Suprapubic skin (tissue), 4 donors: Measurements from ENCODE around the gene SCCPDH. TPM values are rescaled to one million over a fixed set of nuclear protein-coding genes. Genes with fewer than 3 reads are reported as not detected.
A peak's percentile ranks its signal among the peaks of the same experiment; 100 is the strongest.

Source experiments
- DNase-seq, 2 donors: peaks; one replicate each; pipeline ENCODE4 v3.0.0-alpha.2; 2019; ENCODE audit warnings: low spot score in 2 of 2
- H3K27ac ChIP-seq: fragments of 200-600 bp; sonication (generic); one replicate; pipeline ENCODE4 v1.5.1; 2019
- H3K27me3 ChIP-seq: fragments of 200-600 bp; sonication (generic); one replicate; pipeline ENCODE4 v1.5.1; 2019
- H3K36me3 ChIP-seq: fragments of 200-600 bp; sonication (generic); one replicate; pipeline ENCODE4 v1.5.1; 2019
- H3K4me1 ChIP-seq: fragments of 200-600 bp; sonication (generic); one replicate; pipeline ENCODE4 v1.5.1; 2019
- H3K4me3 ChIP-seq: fragments of 200-600 bp; sonication (generic); one replicate; pipeline ENCODE4 v1.5.1; 2019; ENCODE audit warnings: mild to moderate bottlenecking
- H3K9me3 ChIP-seq: fragments of 200-600 bp; sonication (generic); one replicate; pipeline ENCODE4 v1.5.1; 2019
- EP300 ChIP-seq: sonication (generic); formaldehyde crosslinking; IDR thresholded peaks from one replicate; pipeline ENCODE4 v1.6.1; 2017; ENCODE audit warnings: antibody characterized with exemption
- POLR2A ChIP-seq, 2 donors: fragments of 450-650 bp; IDR thresholded peaks; one replicate each; pipeline ENCODE4 v1.6.1; 2017; ENCODE audit warnings: antibody characterized with exemption in 2 of 2, mild to moderate bottlenecking in 2 of 2, moderate library complexity in 2 of 2
- POLR2AphosphoS5 ChIP-seq, 3 donors: sonication (generic); formaldehyde crosslinking; IDR thresholded peaks; one replicate each; pipeline ENCODE4 v1.6.1; 2017; ENCODE audit warnings: antibody characterized with exemption in 3 of 3
- WGBS: methylation state at CpG from one replicate; pipeline ENCODE4 v1.1.5; 2018; 5-methylcytosine and 5-hydroxymethylcytosine counted together
- total RNA-seq, 4 donors: library from RNA; depleted of rRNA; stranded (reverse); fragments of >200 nt; gene quantifications; one replicate each; pipeline ENCODE4 v1.1.0, GENCODE V29; 2016
- TF ChIP-seq, protein P1 (sequence below), 2 donors: fragments of 200-600 bp in 1 of 2; fragments of 450-650 bp in 1 of 2; sonication (generic) in 1 of 2; IDR thresholded peaks; one replicate each; pipeline ENCODE4 v1.5.1; 2016 to 2019; ENCODE audit warnings: antibody characterized with exemption in 2 of 2, mild to moderate bottlenecking in 1 of 2, moderate library complexity in 1 of 2

SCCPDH gene
- total RNA-seq, 4 donors from 2014 or later: 4.0 to 11.2 (median 10.0) TPM

DNA sequence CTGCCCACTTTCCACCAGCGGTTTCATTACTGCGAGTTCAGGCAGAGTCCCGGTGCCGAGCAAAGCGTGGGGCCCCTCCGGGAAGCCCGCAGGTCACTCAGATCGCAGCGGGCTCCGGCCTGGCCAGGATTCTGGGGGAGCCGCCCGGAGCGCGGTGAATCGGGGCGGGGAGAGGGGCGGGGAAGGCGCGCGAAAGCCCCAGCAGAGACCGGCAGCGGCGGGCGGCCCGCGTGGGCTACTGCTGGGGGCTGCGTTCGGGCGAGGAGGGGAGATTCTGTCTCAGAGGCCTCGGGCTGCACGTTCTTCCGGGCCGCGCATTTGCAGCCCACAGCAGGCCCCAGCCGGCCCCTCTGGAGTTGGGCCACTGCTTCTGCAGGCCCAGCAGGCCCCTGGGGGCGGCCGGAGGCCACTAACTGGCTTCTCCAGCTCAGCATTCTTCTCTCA, 64.7 kb downstream of the SCCPDH start:
- peaks cover 8% of the 10 kb centered on the region for H3K4me1 ChIP-seq
- H3K27ac ChIP-seq: no peak overlapping the region
- H3K27me3 ChIP-seq: peaks cover 8% of the 10 kb centered on the region
- peak overlapping the region; percentile 31 for H3K4me3 ChIP-seq
- no peaks in the 10 kb centered on the region for H3K9me3 ChIP-seq
- WGBS: 12% methylated on average over 7 of the region's 37 CpGs
- no peaks in the 10 kb centered on the region for H3K36me3 ChIP-seq
- peak in 1 of 2 donors; percentile 41 for DNase-seq
- TF ChIP-seq EP300 (no peak), POLR2A (IDR thresholded peaks at IDR 0.05) (no peak), POLR2AphosphoS5 (IDR thresholded peaks at IDR 0.05) (no peak)
- TF ChIP-seq, protein P1, sequence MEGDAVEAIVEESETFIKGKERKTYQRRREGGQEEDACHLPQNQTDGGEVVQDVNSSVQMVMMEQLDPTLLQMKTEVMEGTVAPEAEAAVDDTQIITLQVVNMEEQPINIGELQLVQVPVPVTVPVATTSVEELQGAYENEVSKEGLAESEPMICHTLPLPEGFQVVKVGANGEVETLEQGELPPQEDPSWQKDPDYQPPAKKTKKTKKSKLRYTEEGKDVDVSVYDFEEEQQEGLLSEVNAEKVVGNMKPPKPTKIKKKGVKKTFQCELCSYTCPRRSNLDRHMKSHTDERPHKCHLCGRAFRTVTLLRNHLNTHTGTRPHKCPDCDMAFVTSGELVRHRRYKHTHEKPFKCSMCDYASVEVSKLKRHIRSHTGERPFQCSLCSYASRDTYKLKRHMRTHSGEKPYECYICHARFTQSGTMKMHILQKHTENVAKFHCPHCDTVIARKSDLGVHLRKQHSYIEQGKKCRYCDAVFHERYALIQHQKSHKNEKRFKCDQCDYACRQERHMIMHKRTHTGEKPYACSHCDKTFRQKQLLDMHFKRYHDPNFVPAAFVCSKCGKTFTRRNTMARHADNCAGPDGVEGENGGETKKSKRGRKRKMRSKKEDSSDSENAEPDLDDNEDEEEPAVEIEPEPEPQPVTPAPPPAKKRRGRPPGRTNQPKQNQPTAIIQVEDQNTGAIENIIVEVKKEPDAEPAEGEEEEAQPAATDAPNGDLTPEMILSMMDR (IDR thresholded peaks at IDR 0.05): no peak

DNA sequence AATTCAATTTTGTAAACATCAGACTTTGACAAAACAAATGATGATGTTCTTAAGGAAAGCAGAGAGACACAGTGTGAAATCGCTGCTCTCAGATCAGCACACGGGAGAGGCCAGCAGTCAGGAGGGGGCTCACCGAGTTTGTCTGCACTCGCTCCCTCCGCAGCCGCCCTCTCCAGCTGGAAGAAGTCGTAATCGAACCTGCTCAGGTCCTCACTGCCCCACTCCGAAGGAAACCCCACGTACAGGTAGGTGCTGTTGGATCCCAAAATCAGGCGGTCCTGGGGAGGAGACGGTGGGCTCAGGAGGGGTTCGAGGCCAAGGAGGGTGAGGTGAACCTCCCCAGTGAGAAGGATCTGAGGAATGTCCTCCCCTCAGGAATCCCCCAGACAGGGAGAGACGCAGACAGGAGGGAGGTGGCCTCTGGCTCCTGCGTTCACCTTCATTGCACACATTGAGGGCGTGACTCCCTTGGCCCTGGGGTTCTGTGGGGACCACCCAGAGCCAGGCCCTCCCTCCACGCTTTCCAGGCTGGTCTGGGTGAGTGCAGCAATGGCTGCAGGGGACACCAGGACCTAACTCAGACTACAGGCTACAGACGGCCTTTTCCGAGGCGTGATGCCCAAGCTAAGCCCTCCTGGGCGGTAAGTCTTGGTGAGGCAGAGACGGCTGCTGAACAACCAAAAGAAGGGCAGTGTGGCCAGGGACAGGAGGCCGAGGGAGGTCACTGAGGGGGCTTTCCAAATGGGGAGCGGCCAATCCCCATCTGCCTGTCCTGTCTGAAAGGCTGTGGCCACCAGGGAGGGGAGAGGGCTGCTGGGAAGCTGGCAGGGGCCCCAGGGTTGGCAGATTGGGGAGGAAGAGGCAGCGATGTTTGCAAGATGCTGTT, 65.5 kb downstream of the SCCPDH start:
- peaks cover 15% of the 10 kb centered on the region for H3K4me1 ChIP-seq
- TF ChIP-seq POLR2AphosphoS5 (IDR thresholded peaks at IDR 0.05) (no peak), EP300 (no peak), POLR2A (IDR thresholded peaks at IDR 0.05) (no peak)
- TF ChIP-seq, protein P1 (IDR thresholded peaks at IDR 0.05): no peak
- no peak overlapping the region for H3K4me3 ChIP-seq

DNA sequence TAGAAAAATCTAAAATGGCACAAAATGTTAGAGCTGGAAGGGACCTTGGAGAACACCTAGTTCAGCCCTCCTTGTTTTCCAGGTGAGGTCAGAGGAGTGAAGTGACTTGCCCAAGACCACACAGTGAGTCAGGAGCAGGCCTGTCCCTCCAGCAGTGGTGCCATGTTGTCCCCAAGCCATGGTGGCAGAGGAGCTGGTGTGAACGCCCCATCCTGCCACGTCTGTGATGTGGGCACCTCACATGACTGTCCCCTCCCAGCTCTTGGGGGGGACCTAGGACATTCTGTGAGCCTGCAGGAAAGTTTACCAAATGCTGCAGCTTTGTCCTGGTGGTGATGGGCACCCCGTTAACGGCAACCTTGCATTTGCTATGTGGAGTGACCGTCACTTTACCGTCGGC, 66.2 kb downstream of the SCCPDH start:
- TF ChIP-seq POLR2AphosphoS5 (IDR thresholded peaks at IDR 0.05) (no peak), POLR2A (IDR thresholded peaks at IDR 0.05) (no peak), EP300 (no peak)
- TF ChIP-seq, protein P1 (IDR thresholded peaks at IDR 0.05): no peak
- H3K36me3 ChIP-seq: no peaks in the 10 kb centered on the region
- no peaks in the 10 kb centered on the region for H3K9me3 ChIP-seq
- 90% methylated on average over 7 of the region's 7 CpGs for WGBS
- peaks cover 22% of the 10 kb centered on the region for H3K4me1 ChIP-seq
- no peak overlapping the region for H3K27ac ChIP-seq
- peak; percentile 32 to 53 for DNase-seq
- no peak overlapping the region for H3K4me3 ChIP-seq
- H3K27me3 ChIP-seq: peaks cover 8% of the 10 kb centered on the region

More for the DNA sequence above, 65.5 kb downstream of the SCCPDH start:
- WGBS: 71% methylated on average over 18 of the region's 25 CpGs
- peaks cover 8% of the 10 kb centered on the region for H3K27me3 ChIP-seq
- H3K27ac ChIP-seq: no peak overlapping the region
- no peaks in the 10 kb centered on the region for H3K9me3 ChIP-seq
- no peaks in the 10 kb centered on the region for H3K36me3 ChIP-seq
- peak; percentile 50 to 74 for DNase-seq

DNA sequence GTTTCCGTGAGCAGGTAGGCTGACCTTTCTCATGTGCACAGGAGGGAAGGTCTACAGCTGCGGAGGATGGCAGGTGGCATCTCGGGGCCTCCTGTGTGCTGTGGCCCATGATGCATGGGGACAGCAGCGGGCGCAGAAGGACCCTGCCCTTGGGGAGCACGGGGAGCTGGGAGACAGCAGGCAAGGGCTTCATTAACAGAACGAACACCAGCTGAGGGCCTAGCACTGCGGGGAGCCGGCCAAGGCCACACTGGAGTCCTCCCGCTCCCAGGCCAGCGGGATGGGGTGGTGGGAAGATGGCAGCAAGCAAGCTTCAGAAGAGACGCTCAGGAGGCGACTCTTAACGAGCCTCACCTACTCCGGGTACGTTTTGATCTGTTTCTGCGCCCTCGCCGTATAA, 66.6 kb downstream of the SCCPDH start:
- H3K27me3 ChIP-seq: peaks cover 8% of the 10 kb centered on the region
- peaks cover 26% of the 10 kb centered on the region for H3K4me1 ChIP-seq
- H3K9me3 ChIP-seq: no peaks in the 10 kb centered on the region
- H3K4me3 ChIP-seq: no peak overlapping the region
- peak; percentile 42 to 61 for DNase-seq
- WGBS: 98% methylated on average over 19 of the region's 19 CpGs
- no peaks in the 10 kb centered on the region for H3K36me3 ChIP-seq
- TF ChIP-seq EP300 (no peak), POLR2AphosphoS5 (IDR thresholded peaks at IDR 0.05) (no peak), POLR2A (IDR thresholded peaks at IDR 0.05) (no peak)
- H3K27ac ChIP-seq: no peak overlapping the region

DNA sequence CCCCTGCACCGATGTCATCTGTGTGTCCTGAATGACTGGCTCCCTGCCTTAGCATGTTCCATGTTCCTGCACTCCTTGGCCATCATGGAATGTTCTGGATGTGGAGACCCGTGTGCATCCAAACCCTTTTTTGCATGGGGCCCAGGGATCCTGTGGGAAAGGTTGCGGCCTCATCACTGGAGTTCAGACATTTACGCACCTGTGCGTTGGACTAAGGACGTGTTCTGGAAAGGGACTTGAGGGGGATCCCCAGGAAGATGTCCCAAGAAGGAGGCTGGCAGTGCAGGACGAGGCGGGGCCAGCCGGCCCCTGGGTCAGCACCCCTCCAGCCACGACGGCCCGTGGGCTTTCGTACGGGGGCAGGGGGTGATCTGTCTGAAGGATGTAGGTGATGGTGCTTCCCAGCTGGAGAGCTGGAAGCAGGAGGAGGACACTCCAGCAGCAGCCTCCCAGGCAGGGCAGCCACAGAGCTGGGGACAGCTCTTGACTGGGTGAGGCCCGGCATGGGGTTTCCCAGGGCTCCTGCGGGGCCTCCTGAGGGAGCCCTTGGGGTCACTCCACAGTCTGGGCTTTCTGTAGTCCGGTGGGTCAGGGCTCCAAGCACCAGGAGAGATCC, 67.2 kb downstream of the SCCPDH start:
- WGBS: 88% methylated on average over 14 of the region's 17 CpGs
- no peak overlapping the region for H3K27ac ChIP-seq

More for the DNA sequence above, 67.2 kb downstream of the SCCPDH start:
- H3K4me1 ChIP-seq: peaks cover 30% of the 10 kb centered on the region
- H3K4me3 ChIP-seq: no peak overlapping the region
- no peaks in the 10 kb centered on the region for H3K36me3 ChIP-seq
- H3K9me3 ChIP-seq: no peaks in the 10 kb centered on the region
- peaks cover 8% of the 10 kb centered on the region for H3K27me3 ChIP-seq
- peak; percentile 40 to 62 for DNase-seq
- TF ChIP-seq POLR2AphosphoS5 (IDR thresholded peaks at IDR 0.05) (no peak), EP300 (no peak), POLR2A (IDR thresholded peaks at IDR 0.05) (no peak)
- TF ChIP-seq, protein P1 (IDR thresholded peaks at IDR 0.05): no peak
